ENCODE results near the gene PYGL.
"Not testable (repeated sequence)": the region's sequence is repeated elsewhere in the genome, so short reads cannot be mapped to it uniquely, and the experiment has no call there.

PYGL gene

GRCh38 chr14:50924843-50925242, 19.4 kb downstream of the PYGL start:
- DNase-seq = no peak

GRCh38 chr14:50924236-50924635, 20.0 kb downstream of the PYGL start:
- DNase-seq = no peak

- DNase-seq = no peak
Measured at GRCh38 chr14:50922803-50923202, 21.5 kb downstream of the PYGL start.

- DNase-seq = no peak
Measured at GRCh38 chr14:50920482-50921230, 23.6 kb downstream of the PYGL start.

- not testable (repeated sequence) for DNase-seq
Measured at GRCh38 chr14:50919524-50919923, 24.8 kb downstream of the PYGL start.

- no peak for DNase-seq
Measured at GRCh38 chr14:50917449-50917848, 26.8 kb downstream of the PYGL start.

GRCh38 chr14:50910495-50911420, 33.5 kb downstream of the PYGL start:
- DNase-seq = no peak

GRCh38 chr14:50906326-50907065, 37.8 kb downstream of the PYGL start:
- DNase-seq = no peak

GRCh38 chr14:50904719-50905118, 39.6 kb downstream of the PYGL start:
- DNase-seq = no peak

GRCh38 chr14:50901361-50901760, 42.9 kb downstream of the PYGL start:
- DNase-seq = no peak

GRCh38 chr14:50897658-50898175, 46.6 kb downstream of the PYGL start:
- DNase-seq = no peak

GRCh38 chr14:50897005-50897404, 47.3 kb downstream of the PYGL start:
- not testable (repeated sequence) for DNase-seq

GRCh38 chr14:50896421-50896820, 47.9 kb downstream of the PYGL start:
- not testable (repeated sequence) for DNase-seq

- DNase-seq = no peak
Measured at GRCh38 chr14:50892255-50892654, 52.0 kb downstream of the PYGL start.

GRCh38 chr14:50887476-50887875, 56.8 kb downstream of the PYGL start:
- DNase-seq = no peak

- DNase-seq = no peak
Measured at GRCh38 chr14:50883827-50884197, 60.5 kb downstream of the PYGL start.

GRCh38 chr14:50882932-50883826, 61.1 kb downstream of the PYGL start:
- no peak for DNase-seq

- no peak for DNase-seq
Measured at GRCh38 chr14:50875359-50876070, 68.8 kb downstream of the PYGL start.

GRCh38 chr14:50874757-50875156, 69.5 kb downstream of the PYGL start:
- DNase-seq = no peak

GRCh38 chr14:50871914-50872732, 72.2 kb downstream of the PYGL start, which contains the start of gene ABHD12B:
ABHD12B (plus strand) TSS chr14:50872053; CDS start chr14:50872175, 122 bp downstream.
- no peak for DNase-seq
